Measurements from ENCODE around the gene GALNT2.

GRCh38 chr1:230197644-230198567 is 130.9 kb downstream of the GALNT2 start:
- TF ChIP-seq CTCF (conservative IDR thresholded peaks at IDR 0.05; ENCODE audit: low read depth in 2 of 2), result no peak
- TF ChIP-seq EZH2 (IDR thresholded peaks at IDR 0.05; ENCODE audit: low read depth, unreplicated experiment), result no peak

All from GM23338 (cell line).